ENCODE measurements around the gene KSR1.
"Not testable (repeated sequence)": the region's sequence is repeated elsewhere in the genome, so short reads cannot be mapped to it uniquely, and the experiment has no call there.

The KSR1 gene

GRCh38 chr17:27455236-27455913 lies 873 bp upstream of the KSR1 start:
- no peak for DNase-seq

- DNase-seq: peak; percentile 33
These were observed 572 bp downstream of the KSR1 start for GRCh38 chr17:27456681-27457359.

- DNase-seq: no peak
These were observed 1.1 kb downstream of the KSR1 start for GRCh38 chr17:27457360-27457715.

DNA sequence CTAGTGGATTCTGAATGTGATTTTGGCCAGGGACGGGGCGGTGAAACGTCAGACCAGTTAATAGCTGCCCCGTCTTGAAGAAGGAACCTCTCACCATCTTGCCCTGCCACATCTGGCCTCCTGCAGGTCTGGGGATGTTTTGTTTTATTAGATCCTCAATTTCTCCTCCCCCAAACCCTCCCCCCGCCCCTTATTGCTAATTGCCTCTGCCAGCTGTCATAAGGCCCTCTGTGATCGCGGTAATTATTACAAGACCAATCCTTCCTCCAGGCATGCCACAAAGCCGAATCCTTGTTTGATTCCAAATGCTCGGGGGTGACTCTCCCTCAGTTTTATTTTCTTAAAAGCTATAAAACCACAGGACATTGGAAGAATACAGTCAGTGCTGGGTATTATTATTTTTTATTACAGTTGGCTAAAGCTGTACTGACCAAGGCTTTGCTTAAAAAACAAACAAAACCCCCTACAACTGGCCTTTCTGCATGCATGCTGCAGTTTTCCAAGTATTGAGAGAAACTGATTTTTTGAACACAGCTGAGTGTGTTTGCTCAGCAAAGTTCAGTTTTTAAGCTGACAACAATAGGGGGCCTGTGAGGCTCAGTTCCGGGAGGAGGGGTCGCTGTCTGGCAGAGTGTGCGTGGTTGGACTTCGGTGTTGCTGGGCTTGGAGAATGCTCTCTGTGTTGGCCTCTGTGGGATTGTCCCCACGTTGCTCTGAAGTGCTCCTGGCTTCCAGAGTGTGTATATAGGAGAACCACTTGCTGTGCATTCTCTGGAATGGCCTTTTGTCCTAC lies 1.7 kb downstream of the KSR1 start:
- no peak for DNase-seq

DNA sequence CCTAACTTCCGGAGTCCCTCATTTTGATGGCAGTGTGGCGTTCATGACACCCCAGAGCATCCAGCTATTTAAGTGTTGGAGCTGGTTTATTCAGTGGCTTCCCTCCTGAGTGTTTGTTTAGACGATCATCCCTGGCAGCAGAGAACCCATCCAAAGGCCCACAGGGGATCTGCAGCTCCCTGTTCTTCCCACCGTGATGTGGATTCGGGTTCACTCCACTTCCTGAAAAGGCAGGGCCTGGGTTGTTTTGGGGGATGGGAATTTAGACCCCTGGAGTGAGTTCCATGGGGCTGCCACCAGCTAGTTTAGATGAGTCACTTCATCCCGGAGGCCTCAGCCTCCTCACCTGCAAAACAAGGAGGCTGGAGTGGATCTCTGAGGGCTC lies 2.3 kb downstream of the KSR1 start:
- DNase-seq: no peak

- DNase-seq: no peak
These were observed 3.2 kb downstream of the KSR1 start for GRCh38 chr17:27459433-27459832.

DNA sequence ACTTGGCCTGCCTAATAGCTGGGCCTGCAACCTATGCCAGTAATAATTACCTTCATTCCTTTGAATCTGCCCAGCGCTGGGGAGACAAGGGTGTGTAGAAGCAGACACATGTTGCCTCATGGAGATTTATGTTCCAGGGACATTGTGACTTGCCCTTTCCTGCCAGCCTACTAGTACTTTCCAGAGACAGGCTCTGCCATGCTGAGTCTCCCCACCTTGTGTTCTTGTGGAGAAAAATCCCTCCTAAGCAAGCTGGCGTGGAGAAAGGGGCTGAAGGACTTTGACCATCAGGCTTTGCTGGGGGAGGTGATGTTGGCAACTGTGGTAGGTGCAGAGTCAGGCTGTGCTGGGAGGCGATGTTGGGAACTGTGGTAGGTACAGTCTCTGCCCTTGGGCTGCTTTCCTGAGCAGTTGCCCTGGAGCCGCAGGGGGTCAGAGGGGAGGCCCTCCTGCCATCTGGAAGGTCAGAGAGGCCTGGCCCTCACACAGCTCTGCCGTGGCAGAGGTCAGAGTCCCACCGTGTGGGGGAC lies 4.0 kb downstream of the KSR1 start:
- no peak for DNase-seq

- DNase-seq: no peak
These were observed 5.1 kb downstream of the KSR1 start for GRCh38 chr17:27461192-27461859.

- no peak for DNase-seq
These were observed 5.9 kb downstream of the KSR1 start for GRCh38 chr17:27462149-27462548.

DNA sequence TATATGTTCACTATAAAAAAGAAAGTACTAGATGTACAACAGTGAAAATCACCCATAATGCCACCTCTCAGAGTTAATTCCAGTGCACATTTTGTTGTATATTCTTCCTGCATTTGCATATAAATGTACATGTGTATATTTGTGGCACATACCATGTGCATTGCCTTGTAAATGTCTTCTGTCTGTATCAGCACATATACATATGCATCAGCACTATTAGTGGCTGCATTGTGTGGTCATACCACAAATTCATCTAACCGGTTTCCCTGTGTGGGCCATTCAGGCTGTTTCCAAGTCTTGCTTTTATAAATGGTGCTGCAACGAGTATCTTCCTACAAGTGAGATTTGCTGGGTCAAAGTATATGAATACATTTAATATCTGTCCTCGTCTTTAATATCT lies 6.5 kb downstream of the KSR1 start:
- DNase-seq: no peak

- DNase-seq: no peak
These were observed 7.0 kb downstream of the KSR1 start for GRCh38 chr17:27463235-27463677.

- not testable (repeated sequence) for DNase-seq
These were observed 7.8 kb downstream of the KSR1 start for GRCh38 chr17:27464019-27464418.

- no peak for DNase-seq
These were observed 8.2 kb downstream of the KSR1 start for GRCh38 chr17:27464431-27464830.

DNA sequence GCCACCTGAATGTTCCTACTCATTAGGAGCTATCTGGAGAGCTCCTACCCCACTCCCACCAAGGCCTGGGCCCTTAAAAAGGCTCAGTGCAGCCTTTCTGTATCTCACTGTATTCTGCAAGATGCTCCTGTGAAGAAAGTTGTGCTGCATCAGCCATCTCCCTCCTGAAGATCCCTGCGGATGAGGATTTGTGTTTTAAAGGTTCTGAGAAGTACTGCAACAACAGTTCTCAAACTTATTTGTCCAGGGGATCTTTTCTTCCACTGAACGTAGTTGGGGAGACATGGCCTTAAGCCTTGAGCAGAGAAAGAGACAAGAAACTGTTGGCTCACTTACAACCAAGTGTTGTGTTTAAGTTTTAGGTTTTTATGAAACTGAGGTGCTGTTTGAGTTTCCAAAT lies 9.6 kb downstream of the KSR1 start:
- not testable (repeated sequence) for DNase-seq

DNA sequence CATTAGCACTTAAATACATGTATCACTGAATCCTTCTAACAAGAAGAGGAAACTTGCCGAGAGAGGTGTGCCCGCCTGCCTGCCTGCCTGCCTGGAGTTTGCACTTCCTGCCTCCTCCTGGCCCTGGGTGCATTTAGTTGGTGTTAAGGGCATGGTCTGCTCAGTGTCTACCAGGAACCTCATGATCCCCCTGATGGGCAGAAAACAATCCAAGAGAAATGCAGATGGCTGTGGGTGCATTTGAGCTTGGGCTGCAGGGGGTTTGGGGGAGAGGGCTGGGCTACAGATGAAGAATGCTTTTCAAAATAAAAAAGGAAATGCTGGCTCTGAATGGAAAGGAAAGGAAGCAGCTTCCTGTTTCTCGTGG lies 10.1 kb downstream of the KSR1 start:
- DNase-seq: no peak

- DNase-seq: no peak
These were observed 10.6 kb downstream of the KSR1 start for GRCh38 chr17:27466743-27467375.

- DNase-seq: no peak
These were observed 13.0 kb downstream of the KSR1 start for GRCh38 chr17:27469256-27469655.

GRCh38 chr17:27471321-27472269 lies 15.3 kb downstream of the KSR1 start:
- DNase-seq: no peak

GRCh38 chr17:27473190-27473747 lies 17.0 kb downstream of the KSR1 start:
- DNase-seq: no peak

DNA sequence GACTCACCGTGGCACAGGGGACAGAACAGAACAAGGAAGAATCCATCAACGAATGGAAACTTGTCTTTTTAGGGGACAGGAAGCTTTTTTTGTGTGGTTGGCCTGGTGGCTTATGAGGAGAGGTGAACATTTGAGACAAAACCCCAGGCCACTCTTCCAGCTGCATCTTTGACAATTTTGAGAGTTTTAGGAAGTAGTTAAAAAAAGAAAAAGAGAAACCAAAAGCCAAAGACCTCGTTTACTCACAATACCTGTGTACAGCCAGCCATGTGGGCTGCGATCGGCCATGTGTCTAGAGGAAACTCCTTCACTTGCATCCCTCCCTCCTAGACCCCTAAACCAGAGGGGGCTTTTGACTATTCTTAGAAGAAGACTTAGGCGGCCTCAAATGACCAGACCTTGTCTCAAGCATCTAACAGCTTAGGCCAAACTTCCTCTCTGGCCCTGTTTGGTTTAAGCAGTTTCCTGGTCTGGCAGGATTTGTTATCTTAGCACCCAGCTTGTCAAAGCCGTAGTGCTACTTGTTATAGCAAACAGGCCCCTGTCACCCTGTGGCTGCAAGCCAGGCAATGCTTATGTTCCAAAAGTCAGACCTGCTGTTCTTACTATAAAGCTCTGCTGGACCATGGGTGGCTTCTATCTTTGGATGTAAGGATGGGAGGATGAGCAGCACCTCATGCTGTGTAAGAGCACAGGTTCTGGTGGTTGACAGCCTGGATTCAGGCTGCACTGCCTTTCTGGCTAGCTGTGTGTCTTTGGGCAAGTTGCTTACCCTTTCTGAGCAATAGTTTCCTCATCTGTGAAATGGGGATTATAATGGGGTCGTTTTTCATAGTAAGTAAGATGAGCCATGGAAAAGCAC lies 17.7 kb downstream of the KSR1 start:
- DNase-seq: no peak
